Measurements from ENCODE around the gene GNG14. TPM values are rescaled to one million over a fixed set of nuclear protein-coding genes. Genes with fewer than 3 reads are reported as not detected.

Gene GNG14
- total and polyA plus RNA-seq, 2 of the 4 experiments (the other 2 are of a cell fraction) = not detected

DNA sequence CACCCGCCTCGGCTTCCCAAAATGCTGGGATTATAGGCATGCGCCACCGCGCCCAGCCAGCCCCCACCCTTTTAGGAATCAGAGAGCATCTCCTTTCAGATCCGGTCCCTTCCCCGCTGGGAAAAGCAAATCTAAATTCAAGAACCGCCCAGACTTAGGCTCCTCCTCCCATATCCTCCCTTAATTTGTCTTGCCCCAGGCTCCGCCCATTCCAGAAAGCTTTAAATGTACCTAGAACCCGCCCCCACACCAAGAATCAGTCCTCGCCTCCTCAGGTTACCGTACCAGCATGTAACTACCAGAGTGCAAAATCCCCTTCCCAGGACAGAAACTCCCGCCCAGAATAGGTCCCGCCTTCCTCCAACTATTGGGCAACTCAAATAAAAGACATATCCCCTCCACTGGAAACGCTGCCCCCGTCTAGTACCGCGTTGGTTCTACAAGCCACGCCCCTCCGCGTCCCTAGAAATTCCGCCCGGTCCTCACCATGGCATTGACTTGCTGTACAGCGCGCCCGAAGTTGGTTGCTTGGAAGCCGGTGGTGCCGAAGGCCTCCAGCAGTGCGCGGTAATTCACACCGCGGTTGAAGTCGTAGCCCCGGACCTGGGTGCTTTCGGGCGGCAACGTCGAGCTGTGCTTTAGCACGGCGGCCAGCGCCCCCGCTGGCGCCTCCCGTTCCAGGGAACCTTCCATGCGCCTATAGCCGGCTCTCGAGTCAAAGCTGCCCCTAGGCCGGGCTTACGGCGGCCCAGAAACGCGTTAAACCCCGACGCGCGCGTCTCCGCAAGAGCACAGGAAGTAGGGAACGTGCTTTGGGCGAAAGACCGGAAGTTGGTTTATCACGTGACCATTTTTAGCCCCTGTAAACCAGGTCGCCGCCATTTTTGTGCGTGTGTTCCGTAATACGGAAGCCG lies 6.5 kb upstream of the GNG14 start, which contains the start of gene DHPS:
Gene DHPS (minus strand): TSS at position 807 of the 914 bp plus-strand sequence. CDS start 114 bp downstream, at position 693.
- peaks cover 27% of the 10 kb centered on the region for H3K36me3 ChIP-seq (ENCODE audit: control insufficient read depth, insufficient read depth, low read length)
- H3K4me3 ChIP-seq (ENCODE audit: insufficient read depth, low read depth, low read length) = peak within 1 kb of the TSS; percentile 67
- peak within 1 kb of the TSS; percentile 36 for H4K5ac ChIP-seq (ENCODE audit: low read depth, low read length)
- 1% methylated on average over 33 of the region's 68 CpGs; no CpG with 5 or more reads in 1 of the 2 experiments for WGBS, 2 experiments (ENCODE audit: extremely low coverage in 2 of 2, insufficient read length in 1 of 2)
- peak within 1 kb of the TSS; percentile 54 for H3K9ac ChIP-seq (ENCODE audit: low read depth, low read length)
- H3K14ac ChIP-seq (replicated peaks; ENCODE audit: low read depth, low read length) = peak within 1 kb of the TSS; percentile 91
- peak within 1 kb of the TSS; percentile 24; the same call in 1 of the 2 replicates for H2BK120ac ChIP-seq (ENCODE audit: low read depth, low read length)
- CTCF ChIA-PET = no interaction called here
- DNase-seq = peak; percentile 98
- in situ Hi-C loops (cut with MboI; ENCODE audit: low sequenced_read_pairs) = no loop called here
- peaks cover 9% of the 10 kb centered on the region for H4K20me1 ChIP-seq (ENCODE audit: insufficient read depth, low read length)
- peak within 1 kb of the TSS; percentile 74 for H4K91ac ChIP-seq (ENCODE audit: insufficient read depth, low read depth, low read length)
- H3K27me3 ChIP-seq (ENCODE audit: control insufficient read depth, insufficient read depth, low read length) = no peaks in the 10 kb centered on the region
- intact Hi-C loops (cut with micrococcal nuclease) = no loop called here
- H3K79me1 ChIP-seq (ENCODE audit: low read depth in 1 of 2, low read length in 2 of 2) = peaks cover 10 to 26% of the 10 kb centered on the region in 2 experiments; a peak in 3 of 4 replicates
- peak within 1 kb of the TSS; percentile 65 for H2BK5ac ChIP-seq (ENCODE audit: low read depth, low read length, poor library complexity, severe bottlenecking)
- TSS peak; percentile 68 for BruUV-seq (replicated peaks)
- no peak within 1 kb of the TSS for H2BK15ac ChIP-seq (ENCODE audit: low read depth, low read length)
- H3K4me2 ChIP-seq (ENCODE audit: low read depth, low read length) = peak within 1 kb of the TSS; percentile 51
- peak within 1 kb of the TSS; percentile 80 for H3K23ac ChIP-seq (ENCODE audit: low read depth, low read length)
- H3K18ac ChIP-seq (ENCODE audit: low read depth, low read length) = no peak within 1 kb of the TSS; the same call in 1 of the 2 replicates
- H3K9me3 ChIP-seq (ENCODE audit: control insufficient read depth, insufficient read depth, low read length) = no peaks in the 10 kb centered on the region
- peak within 1 kb of the TSS; percentile 59; the same call in 1 of the 2 replicates for H3K56ac ChIP-seq (ENCODE audit: extremely low read depth, insufficient read depth, low read length)
- ATAC-seq (ENCODE audit: low read depth) = peak; percentile 91
- H3K9me1 ChIP-seq (ENCODE audit: insufficient read depth, low read length) = peaks cover 7% of the 10 kb centered on the region; the same call in 1 of the 2 replicates
- peak within 1 kb of the TSS; percentile 55 to 88 for H4K8ac ChIP-seq (ENCODE audit: low read depth in 2 of 2, low read length in 2 of 2)
- no peaks in the 10 kb centered on the region for H3K4me1 ChIP-seq (ENCODE audit: control insufficient read depth, insufficient read depth, low read length)
- dilution Hi-C loops (cut with HindIII; ENCODE audit: low sequenced_read_pairs, unreplicated experiment) = no loop called here
- H2AK9ac ChIP-seq (replicated peaks; ENCODE audit: low read depth, low read length, poor library complexity) = peak within 1 kb of the TSS; percentile 99
- H3K4ac ChIP-seq (ENCODE audit: low read depth, low read length) = peak within 1 kb of the TSS; percentile 88
- H2BK20ac ChIP-seq (ENCODE audit: low read depth, low read length) = no peak within 1 kb of the TSS
- H2AK5ac ChIP-seq (ENCODE audit: low read depth, low read length) = peak within 1 kb of the TSS; percentile 82; the same call in 1 of the 2 replicates
- peak within 1 kb of the TSS; percentile 61 for H3K27ac ChIP-seq (ENCODE audit: insufficient read depth, low read length)
- POLR2A ChIA-PET (ENCODE audit: unreplicated experiment) = interaction anchor here (0.6 to 0.7 kb wide), 2 partner anchors 10 to 32 kb away, joined by 4 to 6 read pairs; no protein-coding TSS in a partner anchor
- peak within 1 kb of the TSS; percentile 95 for H2AFZ ChIP-seq (replicated peaks; ENCODE audit: low read length, poor library complexity)
- TF ChIP-seq MAFK (IDR thresholded peaks at IDR 0.05; ENCODE audit: low read depth, low read length) (no peak), ELK1 (IDR thresholded peaks at IDR 0.05; ENCODE audit: borderline replicate concordance, low read depth, low read length) (peak; percentile 46; the same call in 1 of the 2 replicates), SMC3 (IDR thresholded peaks at IDR 0.05; ENCODE audit: low read depth, low read length) (no peak), CHD1 (IDR thresholded peaks at IDR 0.05; ENCODE audit: low read depth, low read length) (no peak), MAZ (IDR thresholded peaks at IDR 0.05; ENCODE audit: borderline replicate concordance, low read depth, low read length) (no peak; the same call in 1 of the 2 replicates), FOS (IDR thresholded peaks at IDR 0.05; ENCODE audit: low read depth, low read length) (no peak), NFE2L2 (IDR thresholded peaks at IDR 0.05; ENCODE audit: low read depth, low read length) (no peak), RAD21 (IDR thresholded peaks at IDR 0.05; ENCODE audit: low read length) (no peak), MXI1 (IDR thresholded peaks at IDR 0.05; ENCODE audit: borderline replicate concordance, low read depth, low read length) (peak; percentile 56), RCOR1 (IDR thresholded peaks at IDR 0.05; ENCODE audit: insufficient replicate concordance, low read length) (no peak)
- TF ChIP-seq, protein P1, sequence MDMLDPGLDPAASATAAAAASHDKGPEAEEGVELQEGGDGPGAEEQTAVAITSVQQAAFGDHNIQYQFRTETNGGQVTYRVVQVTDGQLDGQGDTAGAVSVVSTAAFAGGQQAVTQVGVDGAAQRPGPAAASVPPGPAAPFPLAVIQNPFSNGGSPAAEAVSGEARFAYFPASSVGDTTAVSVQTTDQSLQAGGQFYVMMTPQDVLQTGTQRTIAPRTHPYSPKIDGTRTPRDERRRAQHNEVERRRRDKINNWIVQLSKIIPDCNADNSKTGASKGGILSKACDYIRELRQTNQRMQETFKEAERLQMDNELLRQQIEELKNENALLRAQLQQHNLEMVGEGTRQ (IDR thresholded peaks at IDR 0.05; ENCODE audit: low read depth, low read length) = peak; percentile 96
- TF ChIP-seq, protein P2, sequence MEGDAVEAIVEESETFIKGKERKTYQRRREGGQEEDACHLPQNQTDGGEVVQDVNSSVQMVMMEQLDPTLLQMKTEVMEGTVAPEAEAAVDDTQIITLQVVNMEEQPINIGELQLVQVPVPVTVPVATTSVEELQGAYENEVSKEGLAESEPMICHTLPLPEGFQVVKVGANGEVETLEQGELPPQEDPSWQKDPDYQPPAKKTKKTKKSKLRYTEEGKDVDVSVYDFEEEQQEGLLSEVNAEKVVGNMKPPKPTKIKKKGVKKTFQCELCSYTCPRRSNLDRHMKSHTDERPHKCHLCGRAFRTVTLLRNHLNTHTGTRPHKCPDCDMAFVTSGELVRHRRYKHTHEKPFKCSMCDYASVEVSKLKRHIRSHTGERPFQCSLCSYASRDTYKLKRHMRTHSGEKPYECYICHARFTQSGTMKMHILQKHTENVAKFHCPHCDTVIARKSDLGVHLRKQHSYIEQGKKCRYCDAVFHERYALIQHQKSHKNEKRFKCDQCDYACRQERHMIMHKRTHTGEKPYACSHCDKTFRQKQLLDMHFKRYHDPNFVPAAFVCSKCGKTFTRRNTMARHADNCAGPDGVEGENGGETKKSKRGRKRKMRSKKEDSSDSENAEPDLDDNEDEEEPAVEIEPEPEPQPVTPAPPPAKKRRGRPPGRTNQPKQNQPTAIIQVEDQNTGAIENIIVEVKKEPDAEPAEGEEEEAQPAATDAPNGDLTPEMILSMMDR (conservative IDR thresholded peaks at IDR 0.05; ENCODE audit: low read depth, low read length) = no peak

Measured in IMR-90 (cell line).